AG09319 (cell line): ENCODE results near the gene CHD9.

Experiments used
- DNase-seq: peaks from one replicate; pipeline ENCODE4 v3.0.0-alpha.2; 2010; ENCODE audit warnings: low read depth; ENCODE audit errors: extremely low read depth
- CTCF ChIP-seq: IDR thresholded peaks from 2 replicates; pipeline ENCODE4 v1.5.1; 2011; ENCODE audit warnings: low read depth, mild to moderate bottlenecking, inconsistent platforms, low read length, moderate library complexity

The CHD9 gene

GRCh38 chr16:53091466-53092211 lies 36.8 kb downstream of the CHD9 start:
- TF ChIP-seq CTCF, result no peak
- peak; percentile 77 for DNase-seq

- no peak for TF ChIP-seq CTCF
- DNase-seq, result no peak
Measured at GRCh38 chr16:53092284-53092683, 37.5 kb downstream of the CHD9 start.

GRCh38 chr16:53093162-53093744 lies 38.5 kb downstream of the CHD9 start:
- no peak for DNase-seq

GRCh38 chr16:53094013-53094630 lies 39.3 kb downstream of the CHD9 start:
- no peak for TF ChIP-seq CTCF
- no peak for DNase-seq

More at GRCh38 chr16:53093162-53093744, 38.5 kb downstream of the CHD9 start:
- no peak for TF ChIP-seq CTCF

- TF ChIP-seq CTCF, result no peak
- DNase-seq, result no peak
Measured at GRCh38 chr16:53097190-53097589, 42.4 kb downstream of the CHD9 start.

- DNase-seq, result no peak
- TF ChIP-seq CTCF, result no peak
Measured at GRCh38 chr16:53098526-53099317, 43.9 kb downstream of the CHD9 start.
